ENCODE data around the gene DOCK3.
"Not testable (repeated sequence)": the region's sequence is repeated elsewhere in the genome, so short reads cannot be mapped to it uniquely, and the experiment has no call there.

Gene DOCK3

GRCh38 chr3:51110586-51110985, 435.9 kb downstream of the DOCK3 start:
- DNase-seq (ENCODE audit: low read depth), result no peak

GRCh38 chr3:51122944-51123343, 448.2 kb downstream of the DOCK3 start:
- DNase-seq (ENCODE audit: low read depth), result no peak

GRCh38 chr3:51123531-51123930, 448.8 kb downstream of the DOCK3 start:
- DNase-seq (ENCODE audit: low read depth), result no peak

GRCh38 chr3:51131607-51132006, 456.9 kb downstream of the DOCK3 start:
- DNase-seq (ENCODE audit: low read depth), result not testable (repeated sequence)

GRCh38 chr3:51137715-51138114, 463.0 kb downstream of the DOCK3 start:
- no peak for DNase-seq (ENCODE audit: low read depth)

- no peak for DNase-seq (ENCODE audit: low read depth)
Measured at GRCh38 chr3:51139616-51140015, 464.9 kb downstream of the DOCK3 start.

- no peak for DNase-seq (ENCODE audit: low read depth)
Measured at GRCh38 chr3:51141573-51141972, 466.8 kb downstream of the DOCK3 start.

GRCh38 chr3:51145811-51146585, 471.3 kb downstream of the DOCK3 start:
- DNase-seq (ENCODE audit: low read depth), result no peak

- no peak for DNase-seq (ENCODE audit: low read depth)
Measured at GRCh38 chr3:51146781-51147180, 472.1 kb downstream of the DOCK3 start.

GRCh38 chr3:51156147-51156546, 481.4 kb downstream of the DOCK3 start:
- DNase-seq (ENCODE audit: low read depth), result no peak

- DNase-seq (ENCODE audit: low read depth), result no peak
Measured at GRCh38 chr3:51163051-51163450, 488.3 kb downstream of the DOCK3 start.

GRCh38 chr3:51173518-51174271, 499.0 kb downstream of the DOCK3 start:
- DNase-seq (ENCODE audit: low read depth), result no peak

- DNase-seq (ENCODE audit: low read depth), result no peak
Measured at GRCh38 chr3:51176923-51177322, 502.2 kb downstream of the DOCK3 start.

GRCh38 chr3:51186446-51186845, 511.7 kb downstream of the DOCK3 start:
- DNase-seq (ENCODE audit: low read depth), result not testable (repeated sequence)

GRCh38 chr3:51190199-51190598, 515.5 kb downstream of the DOCK3 start:
- no peak for DNase-seq (ENCODE audit: low read depth)

GRCh38 chr3:51190827-51191226, 516.1 kb downstream of the DOCK3 start:
- no peak for DNase-seq (ENCODE audit: low read depth)

GRCh38 chr3:51191768-51192167, 517.0 kb downstream of the DOCK3 start:
- DNase-seq (ENCODE audit: low read depth), result no peak

- no peak for DNase-seq (ENCODE audit: low read depth)
Measured at GRCh38 chr3:51198477-51198876, 523.8 kb downstream of the DOCK3 start.

GRCh38 chr3:51199296-51199695, 524.6 kb downstream of the DOCK3 start:
- DNase-seq (ENCODE audit: low read depth), result not testable (repeated sequence)

- DNase-seq (ENCODE audit: low read depth), result no peak
Measured at GRCh38 chr3:51216291-51216690, 541.6 kb downstream of the DOCK3 start.

- DNase-seq (ENCODE audit: low read depth), result no peak
Measured at GRCh38 chr3:51221959-51222358, 547.2 kb downstream of the DOCK3 start.

GRCh38 chr3:51224283-51224682, 549.6 kb downstream of the DOCK3 start:
- DNase-seq (ENCODE audit: low read depth), result no peak

- DNase-seq (ENCODE audit: low read depth), result no peak
Measured at GRCh38 chr3:51224843-51225242, 550.1 kb downstream of the DOCK3 start.
